Neuron (in vitro differentiated cells): ENCODE data around the gene STAG1.
"Not testable (repeated sequence)": the region's sequence is repeated elsewhere in the genome, so short reads cannot be mapped to it uniquely, and the experiment has no call there.

Experiments
- H2AFZ ChIP-seq: one replicate; pipeline ENCODE4 v1.6.1; 2013; ENCODE audit warnings: low read depth, mild to moderate bottlenecking, inconsistent platforms, low read length, moderate library complexity
- H3K27me3 ChIP-seq: one replicate; pipeline ENCODE4 v1.6.1; 2013; ENCODE audit warnings: low read length; ENCODE audit not compliant: insufficient read depth
- H3K36me3 ChIP-seq: one replicate; pipeline ENCODE4 v1.6.1; 2013; ENCODE audit warnings: low read length; ENCODE audit not compliant: insufficient read depth
- H3K4me1 ChIP-seq: one replicate; pipeline ENCODE4 v1.6.1; 2013; ENCODE audit warnings: low read length; ENCODE audit not compliant: insufficient read depth
- H3K4me3 ChIP-seq: 2 replicates; pipeline ENCODE4 v1.5.1; 2013; ENCODE audit warnings: mild to moderate bottlenecking, low read length, moderate library complexity
- H3K9me3 ChIP-seq: one replicate; pipeline ENCODE4 v1.6.1; 2013; ENCODE audit warnings: low read length

The STAG1 gene

DNA sequence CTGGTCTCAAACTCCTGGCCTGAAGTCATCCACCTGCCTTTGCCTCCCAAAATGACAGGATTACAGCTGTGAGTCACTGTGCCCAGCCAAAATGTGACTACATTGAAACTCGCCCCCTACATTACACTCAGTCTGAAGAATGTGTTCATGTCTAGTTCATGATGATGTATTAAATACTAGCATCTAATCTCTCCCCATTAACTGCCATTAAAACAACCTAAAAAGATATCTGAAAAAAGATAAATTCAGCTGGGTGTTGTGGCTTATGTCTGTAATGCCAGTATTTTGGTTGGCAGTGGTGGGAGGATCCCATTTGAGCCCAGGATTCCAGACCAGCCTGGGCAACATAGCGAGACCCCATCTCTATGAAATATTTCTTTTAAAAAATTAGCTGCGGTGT lies 342.6 kb downstream of the STAG1 start:
- H3K4me3 ChIP-seq = no peak overlapping the region
- no peaks in the 10 kb centered on the region for H3K9me3 ChIP-seq
- no peaks in the 10 kb centered on the region for H3K4me1 ChIP-seq
- no peaks in the 10 kb centered on the region for H3K27me3 ChIP-seq
- no peak overlapping the region for H2AFZ ChIP-seq
- H3K36me3 ChIP-seq = peaks cover 2% of the 10 kb centered on the region

GRCh38 chr3:136404056-136404455 lies 348.1 kb downstream of the STAG1 start:
- Histone ChIP-seq H3K9me3 (no peaks in the 10 kb centered on the region), H3K4me1 (no peaks in the 10 kb centered on the region), H3K27me3 (no peaks in the 10 kb centered on the region), H3K4me3 (no peak overlapping the region), H3K36me3 (no peaks in the 10 kb centered on the region), H2AFZ (no peak overlapping the region)

GRCh38 chr3:136396916-136397315 lies 355.3 kb downstream of the STAG1 start:
- Histone ChIP-seq H3K4me3 (no peak overlapping the region), H3K9me3 (no peaks in the 10 kb centered on the region), H2AFZ (no peak overlapping the region), H3K27me3 (no peaks in the 10 kb centered on the region), H3K4me1 (no peaks in the 10 kb centered on the region), H3K36me3 (peaks cover 6% of the 10 kb centered on the region)

DNA sequence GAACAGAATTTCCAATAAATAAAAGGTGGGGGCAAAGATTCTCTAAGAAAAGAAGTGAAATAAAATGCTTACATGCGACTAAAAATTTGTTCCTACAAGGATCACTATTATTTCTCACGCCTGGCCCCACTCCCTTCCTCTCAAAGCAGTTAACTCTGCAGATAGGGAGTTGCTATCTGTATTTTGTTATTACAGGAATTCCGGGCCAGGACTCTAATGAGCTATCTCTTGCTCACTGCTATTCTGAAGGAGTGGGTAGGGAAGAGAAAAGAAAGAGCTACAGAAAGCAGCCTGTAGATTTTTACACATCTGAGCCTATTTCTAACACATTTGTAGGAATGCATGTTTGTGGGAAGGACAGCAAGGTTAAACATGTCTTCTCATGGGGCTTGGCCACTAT lies 361.6 kb downstream of the STAG1 start:
- H3K36me3 ChIP-seq = peaks cover 4% of the 10 kb centered on the region
- no peaks in the 10 kb centered on the region for H3K9me3 ChIP-seq
- H3K4me1 ChIP-seq = no peaks in the 10 kb centered on the region
- H3K4me3 ChIP-seq = no peak overlapping the region
- no peak overlapping the region for H2AFZ ChIP-seq
- H3K27me3 ChIP-seq = no peaks in the 10 kb centered on the region

GRCh38 chr3:136387031-136387430 lies 365.1 kb downstream of the STAG1 start:
- H3K9me3 ChIP-seq = no peaks in the 10 kb centered on the region
- no peaks in the 10 kb centered on the region for H3K4me1 ChIP-seq
- H2AFZ ChIP-seq = no peak overlapping the region
- no peak overlapping the region for H3K4me3 ChIP-seq
- peaks cover 2% of the 10 kb centered on the region for H3K36me3 ChIP-seq
- H3K27me3 ChIP-seq = no peaks in the 10 kb centered on the region

DNA sequence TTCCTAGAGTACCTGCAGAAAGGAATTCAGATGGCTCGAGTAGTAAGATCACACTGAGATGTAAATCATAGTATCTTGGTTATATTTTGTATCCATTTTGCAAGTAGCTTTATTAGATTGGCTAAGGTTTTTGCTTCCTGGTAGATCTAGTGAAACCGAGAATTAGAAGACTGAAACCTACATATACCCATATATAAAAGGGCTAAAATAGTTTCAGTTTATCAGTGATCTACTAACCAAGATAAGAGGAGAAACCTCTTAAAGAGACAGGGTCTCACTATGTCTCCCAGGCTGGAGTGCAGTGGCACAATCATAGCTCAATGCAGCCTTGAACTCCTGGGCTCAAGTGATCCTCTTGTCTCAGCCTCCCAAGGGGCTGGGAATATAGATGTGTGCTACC lies 366.7 kb downstream of the STAG1 start:
- H3K9me3 ChIP-seq = no peaks in the 10 kb centered on the region
- H3K36me3 ChIP-seq = peaks cover 2% of the 10 kb centered on the region
- no peak overlapping the region for H3K4me3 ChIP-seq
- H3K27me3 ChIP-seq = no peaks in the 10 kb centered on the region
- H3K4me1 ChIP-seq = no peaks in the 10 kb centered on the region
- no peak overlapping the region for H2AFZ ChIP-seq

DNA sequence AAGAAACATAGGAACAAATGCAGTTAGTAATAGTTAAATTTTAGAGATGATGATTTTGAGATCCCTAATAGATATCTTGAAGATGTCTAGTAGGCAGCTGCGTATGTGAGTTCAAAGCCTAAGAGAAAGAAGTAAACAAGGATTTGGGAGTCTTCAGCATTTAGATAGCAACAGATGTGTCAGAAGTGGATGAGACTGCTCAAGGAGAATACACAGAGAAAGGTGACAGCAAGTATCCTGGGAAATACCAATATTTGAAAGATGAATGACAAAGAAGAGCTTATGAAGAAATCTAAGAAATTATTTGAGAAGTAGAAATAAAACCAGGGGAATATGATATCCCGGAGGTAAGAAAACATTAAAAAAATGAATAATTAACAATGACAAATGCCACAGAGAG lies 371.1 kb downstream of the STAG1 start:
- Histone ChIP-seq H3K4me1 (no peaks in the 10 kb centered on the region), H2AFZ (no peak overlapping the region), H3K4me3 (no peak overlapping the region), H3K36me3 (peaks cover 4% of the 10 kb centered on the region), H3K9me3 (peaks cover 3% of the 10 kb centered on the region), H3K27me3 (no peaks in the 10 kb centered on the region)

GRCh38 chr3:136380530-136380929 lies 371.6 kb downstream of the STAG1 start:
- Histone ChIP-seq H2AFZ (no peak overlapping the region), H3K27me3 (no peaks in the 10 kb centered on the region), H3K4me1 (no peaks in the 10 kb centered on the region), H3K4me3 (no peak overlapping the region), H3K36me3 (peaks cover 4% of the 10 kb centered on the region), H3K9me3 (peaks cover 3% of the 10 kb centered on the region)

DNA sequence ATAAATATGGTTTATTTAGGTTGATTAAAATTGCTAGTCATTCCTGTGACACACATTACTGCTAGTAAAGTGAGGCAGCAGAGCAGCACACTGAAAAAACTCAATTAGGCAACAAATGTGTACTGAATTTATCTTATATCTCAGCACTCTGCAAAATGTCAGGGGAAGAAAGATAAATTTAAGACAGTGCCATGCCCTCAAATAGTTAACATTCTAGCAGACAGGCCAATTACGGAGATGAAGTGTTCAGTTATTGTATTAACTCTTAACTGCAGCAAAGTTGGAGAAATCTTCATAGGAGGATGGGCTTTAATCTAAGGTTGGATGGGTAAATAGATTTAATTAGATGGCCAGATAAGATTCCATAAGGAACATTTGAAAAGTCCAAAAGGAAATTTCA lies 374.2 kb downstream of the STAG1 start:
- peaks cover 3% of the 10 kb centered on the region for H3K9me3 ChIP-seq
- no peak overlapping the region for H2AFZ ChIP-seq
- no peak overlapping the region for H3K4me3 ChIP-seq
- peaks cover 5% of the 10 kb centered on the region for H3K36me3 ChIP-seq
- no peaks in the 10 kb centered on the region for H3K4me1 ChIP-seq
- H3K27me3 ChIP-seq = no peaks in the 10 kb centered on the region

DNA sequence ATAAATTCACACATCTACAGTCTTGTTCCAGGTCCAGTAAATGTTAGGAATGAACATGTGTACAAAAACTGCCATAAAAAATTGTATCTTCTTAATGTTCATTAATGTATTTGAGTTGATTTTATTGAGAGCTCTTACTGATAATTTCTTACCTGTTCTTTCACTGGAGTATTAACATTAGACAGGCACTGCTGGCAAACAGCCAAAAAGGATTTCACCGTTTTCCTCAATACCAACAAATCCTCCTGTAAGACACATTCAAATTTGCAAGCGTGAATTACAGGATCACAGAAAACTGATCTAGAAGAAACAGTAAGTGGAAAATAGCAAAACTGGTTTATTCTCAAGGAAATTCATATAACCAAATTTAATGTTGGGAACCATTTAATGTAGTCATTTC lies 374.7 kb downstream of the STAG1 start:
- Histone ChIP-seq H2AFZ (no peak overlapping the region), H3K9me3 (peaks cover 3% of the 10 kb centered on the region), H3K27me3 (no peaks in the 10 kb centered on the region), H3K4me3 (no peak overlapping the region), H3K36me3 (peaks cover 5% of the 10 kb centered on the region), H3K4me1 (no peaks in the 10 kb centered on the region)

DNA sequence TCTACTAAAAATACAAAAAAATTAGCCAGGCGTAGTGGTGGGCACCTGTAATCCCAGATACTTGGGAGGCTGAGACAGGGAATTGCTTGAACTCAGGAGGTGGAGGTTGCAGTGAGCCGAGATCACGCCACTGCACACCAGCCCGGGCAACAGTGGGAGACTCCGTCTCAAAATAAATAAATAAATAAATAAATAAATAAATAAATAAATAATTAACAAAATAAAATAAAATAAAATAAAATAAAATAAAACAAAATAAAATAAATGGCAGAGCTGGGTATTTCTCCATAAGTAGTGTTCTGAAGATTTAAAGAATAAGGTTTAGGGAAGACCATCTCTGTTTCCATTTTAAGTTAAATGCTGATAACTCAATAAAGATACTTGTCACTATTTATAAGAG lies 376.4 kb downstream of the STAG1 start:
- not testable (repeated sequence) for H2AFZ ChIP-seq, H3K36me3 ChIP-seq, H3K9me3 ChIP-seq, H3K27me3 ChIP-seq, H3K4me3 ChIP-seq, H3K4me1 ChIP-seq

DNA sequence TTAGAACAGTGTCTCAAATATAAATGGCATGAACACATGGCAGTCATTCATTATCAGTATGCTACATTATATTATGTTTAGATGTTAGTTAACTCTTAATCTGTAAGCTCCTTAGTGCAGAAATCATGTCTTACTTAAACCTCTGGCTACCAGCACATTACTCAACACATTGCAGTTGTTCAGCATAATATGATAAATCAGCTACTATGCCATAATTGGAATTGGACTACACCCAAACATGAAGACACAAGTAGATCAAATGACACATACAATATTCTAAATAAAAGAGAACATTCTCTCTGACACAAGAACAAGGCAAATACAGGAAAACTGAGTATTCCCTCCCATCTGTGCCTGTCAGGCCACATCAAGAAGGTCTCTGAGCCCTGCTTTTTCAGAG lies 385.9 kb downstream of the STAG1 start:
- Histone ChIP-seq H3K4me1 (no peaks in the 10 kb centered on the region), H3K9me3 (no peaks in the 10 kb centered on the region), H2AFZ (no peak overlapping the region), H3K27me3 (no peaks in the 10 kb centered on the region), H3K36me3 (peaks cover 17% of the 10 kb centered on the region), H3K4me3 (no peak overlapping the region)

DNA sequence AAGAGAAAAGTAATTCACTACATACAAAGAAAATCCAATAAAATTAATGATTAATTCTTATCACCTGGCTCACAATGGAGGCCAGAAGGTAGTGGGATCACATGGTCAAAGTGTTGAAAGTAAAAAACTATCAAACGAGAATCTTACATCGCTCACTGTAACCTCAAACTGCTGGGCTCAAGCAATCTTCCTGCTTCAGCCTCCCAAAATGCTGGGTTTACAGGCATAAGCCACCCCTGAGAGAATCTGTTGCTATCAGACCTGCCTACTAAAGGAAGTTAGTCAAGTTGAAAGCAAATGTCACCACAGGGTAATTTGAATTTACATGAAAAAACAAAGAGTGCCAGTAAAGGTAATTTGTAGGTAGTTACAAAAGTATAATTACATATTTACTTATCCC lies 398.7 kb downstream of the STAG1 start:
- Histone ChIP-seq H3K27me3 (no peaks in the 10 kb centered on the region), H3K4me1 (no peaks in the 10 kb centered on the region), H3K4me3 (no peak overlapping the region), H3K36me3 (peaks cover 15% of the 10 kb centered on the region), H2AFZ (no peak overlapping the region), H3K9me3 (no peaks in the 10 kb centered on the region)

DNA sequence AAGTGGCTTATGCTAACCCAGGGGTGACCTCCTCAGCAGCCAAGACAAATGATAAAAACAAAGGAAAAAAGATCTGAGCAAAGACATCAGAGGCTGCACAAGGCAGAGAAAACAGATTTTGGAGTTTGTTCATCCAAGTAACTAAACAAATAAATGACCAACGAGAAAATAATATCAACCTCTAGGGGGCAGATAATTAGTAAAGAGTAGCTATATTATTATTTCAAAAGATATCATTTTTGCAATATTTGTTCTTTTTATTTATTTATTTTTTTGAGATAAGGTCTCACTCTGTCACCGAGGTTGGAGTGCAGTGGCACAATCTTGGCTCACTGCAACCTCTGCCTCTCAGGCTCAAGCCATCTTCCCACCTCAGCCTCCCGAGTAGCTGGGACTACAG lies 400.3 kb downstream of the STAG1 start:
- Histone ChIP-seq H3K9me3 (no peaks in the 10 kb centered on the region), H3K27me3 (no peaks in the 10 kb centered on the region), H3K4me1 (no peaks in the 10 kb centered on the region), H3K36me3 (peaks cover 16% of the 10 kb centered on the region), H3K4me3 (no peak overlapping the region), H2AFZ (no peak overlapping the region)
